Activated T-cell treated with anti-CD3 and anti-CD28 coated beads, Interleukin-2, amount 50 U/mL, for 4 hours (primary cell): ENCODE measurements around the gene TMCC2. TPM values are rescaled to one million over a fixed set of nuclear protein-coding genes. Genes with fewer than 3 reads are reported as not detected.
"Not testable (repeated sequence)": the region's sequence is repeated elsewhere in the genome, so short reads cannot be mapped to it uniquely, and the experiment has no call there.

Source experiments
- ATAC-seq, 2 donors: fragments of 200-7000 bp; cut with Tn5 transposase; one replicate each; pipeline ENCODE4 v1.10.0; 2021
- DNase-seq: peaks from one replicate; pipeline ENCODE4 v3.0.0-alpha.2; 2020
- H3K27me3 Mint-ChIP-seq: one replicate; pipeline ENCODE4 v1.8.0; 2021; ENCODE audit warnings: low read depth, mixed read lengths
- H3K36me3 Mint-ChIP-seq: one replicate; pipeline ENCODE4 v1.8.0; 2022; ENCODE audit warnings: mixed read lengths; ENCODE audit not compliant: insufficient read depth
- H3K4me1 Mint-ChIP-seq: one replicate; pipeline ENCODE4 v1.8.0; 2021; ENCODE audit warnings: low read depth, mixed read lengths
- H3K4me3 Mint-ChIP-seq: one replicate; pipeline ENCODE4 v1.8.0; 2021; ENCODE audit warnings: mild to moderate bottlenecking, moderate library complexity, mixed read lengths
- H3K9me3 Mint-ChIP-seq: one replicate; pipeline ENCODE4 v1.8.0; 2021; ENCODE audit warnings: mixed read lengths
- total RNA-seq, 3 donors: library from RNA; stranded (reverse); gene quantifications; one replicate each; pipeline ENCODE4 v1.2.1, GENCODE V29; 2021

Gene TMCC2
- total RNA-seq, 3 donors from 2014 or later, result 7.8 to 13.6 (median 11.5) TPM

- Mint-ChIP-seq H3K9me3 (no peaks in the 10 kb centered on the region), H3K4me1 (peaks cover 68% of the 10 kb centered on the region), H3K36me3 (no peaks in the 10 kb centered on the region), H3K4me3 (no peak overlapping the region), H3K27me3 (no peaks in the 10 kb centered on the region)
- ATAC-seq (peak in 1 of 2 donors; percentile 33), DNase-seq (no peak)
These were observed 68.4 kb downstream of the TMCC2 start for GRCh38 chr1:205296154-205296553.

GRCh38 chr1:205297546-205298177 is 69.9 kb downstream of the TMCC2 start:
- not testable (repeated sequence) for H3K36me3 Mint-ChIP-seq, ATAC-seq, H3K4me3 Mint-ChIP-seq, H3K9me3 Mint-ChIP-seq, DNase-seq, H3K27me3 Mint-ChIP-seq
- H3K4me1 Mint-ChIP-seq, result peaks cover 65% of the 10 kb centered on the region

- DNase-seq, result no peak
- Mint-ChIP-seq H3K4me1 (peaks cover 59% of the 10 kb centered on the region), H3K27me3 (no peaks in the 10 kb centered on the region), H3K36me3 (peaks cover 5% of the 10 kb centered on the region), H3K9me3 (no peaks in the 10 kb centered on the region), H3K4me3 (no peak overlapping the region)
- no peak for ATAC-seq
These were observed 70.6 kb downstream of the TMCC2 start for GRCh38 chr1:205298191-205298994.

GRCh38 chr1:205300149-205300548 is 72.4 kb downstream of the TMCC2 start:
- H3K9me3 Mint-ChIP-seq, result no peaks in the 10 kb centered on the region
- no peak overlapping the region for H3K4me3 Mint-ChIP-seq
- peaks cover 12% of the 10 kb centered on the region for H3K36me3 Mint-ChIP-seq
- no peak for DNase-seq
- no peak for ATAC-seq
- peaks cover 53% of the 10 kb centered on the region for H3K4me1 Mint-ChIP-seq
- no peaks in the 10 kb centered on the region for H3K27me3 Mint-ChIP-seq

- Mint-ChIP-seq H3K4me3 (no peak overlapping the region), H3K9me3 (no peaks in the 10 kb centered on the region), H3K36me3 (peaks cover 15% of the 10 kb centered on the region), H3K27me3 (no peaks in the 10 kb centered on the region), H3K4me1 (peaks cover 45% of the 10 kb centered on the region)
- ATAC-seq, result no peak
- no peak for DNase-seq
These were observed 73.6 kb downstream of the TMCC2 start for GRCh38 chr1:205301205-205301821.

- DNase-seq (no peak), ATAC-seq (no peak)
- Mint-ChIP-seq H3K4me3 (no peak overlapping the region), H3K36me3 (peaks cover 19% of the 10 kb centered on the region), H3K9me3 (no peaks in the 10 kb centered on the region), H3K4me1 (peaks cover 43% of the 10 kb centered on the region), H3K27me3 (no peaks in the 10 kb centered on the region)
These were observed 74.3 kb downstream of the TMCC2 start for GRCh38 chr1:205301842-205302588.

- H3K9me3 Mint-ChIP-seq, result no peaks in the 10 kb centered on the region
- no peak for DNase-seq
- H3K36me3 Mint-ChIP-seq, result peaks cover 25% of the 10 kb centered on the region
- H3K27me3 Mint-ChIP-seq, result no peaks in the 10 kb centered on the region
- peaks cover 38% of the 10 kb centered on the region for H3K4me1 Mint-ChIP-seq
- no peak overlapping the region for H3K4me3 Mint-ChIP-seq
- ATAC-seq, result no peak
These were observed 75.6 kb downstream of the TMCC2 start for GRCh38 chr1:205303247-205303888.

GRCh38 chr1:205304046-205304694 is 76.4 kb downstream of the TMCC2 start:
- H3K27me3 Mint-ChIP-seq, result no peaks in the 10 kb centered on the region
- H3K4me1 Mint-ChIP-seq, result peaks cover 31% of the 10 kb centered on the region
- no peak overlapping the region for H3K4me3 Mint-ChIP-seq
- ATAC-seq (peak in 1 of 2 donors; percentile 18), DNase-seq (no peak)
- no peaks in the 10 kb centered on the region for H3K9me3 Mint-ChIP-seq
- peaks cover 33% of the 10 kb centered on the region for H3K36me3 Mint-ChIP-seq

- DNase-seq, result no peak
- H3K27me3 Mint-ChIP-seq, result no peaks in the 10 kb centered on the region
- H3K4me1 Mint-ChIP-seq, result peaks cover 35% of the 10 kb centered on the region
- H3K9me3 Mint-ChIP-seq, result no peaks in the 10 kb centered on the region
- ATAC-seq, result peak in 1 of 2 donors; percentile 14
- peaks cover 33% of the 10 kb centered on the region for H3K36me3 Mint-ChIP-seq
- H3K4me3 Mint-ChIP-seq, result no peak overlapping the region
These were observed 76.9 kb downstream of the TMCC2 start for GRCh38 chr1:205304695-205305070.

- Mint-ChIP-seq H3K36me3 (peaks cover 50% of the 10 kb centered on the region), H3K4me1 (peaks cover 50% of the 10 kb centered on the region), H3K4me3 (no peak overlapping the region), H3K9me3 (no peaks in the 10 kb centered on the region), H3K27me3 (no peaks in the 10 kb centered on the region)
- ATAC-seq (no peak), DNase-seq (no peak)
These were observed 79.3 kb downstream of the TMCC2 start for GRCh38 chr1:205306929-205307566.

- ATAC-seq, result no peak
- Mint-ChIP-seq H3K27me3 (no peaks in the 10 kb centered on the region), H3K9me3 (no peaks in the 10 kb centered on the region), H3K36me3 (peaks cover 44% of the 10 kb centered on the region), H3K4me1 (peaks cover 70% of the 10 kb centered on the region), H3K4me3 (no peak overlapping the region)
- no peak for DNase-seq
These were observed 82.0 kb downstream of the TMCC2 start for GRCh38 chr1:205309741-205310140.

- H3K4me1 Mint-ChIP-seq, result peaks cover 75% of the 10 kb centered on the region
- H3K9me3 Mint-ChIP-seq, result no peaks in the 10 kb centered on the region
- H3K36me3 Mint-ChIP-seq, result peaks cover 37% of the 10 kb centered on the region
- H3K27me3 Mint-ChIP-seq, result no peaks in the 10 kb centered on the region
- no peak for ATAC-seq
- DNase-seq, result no peak
- H3K4me3 Mint-ChIP-seq, result peak overlapping the region; percentile 11
These were observed 83.4 kb downstream of the TMCC2 start for GRCh38 chr1:205310976-205311704.
